IPS-NIHi7 (cell line): ENCODE measurements around the gene PRKG1.
"Not testable (repeated sequence)": the region's sequence is repeated elsewhere in the genome, so short reads cannot be mapped to it uniquely, and the experiment has no call there.

ENCODE experiments used
- DNase-seq: peaks from one replicate; pipeline ENCODE4 v3.0.0; 2012; ENCODE audit warnings: mixed read lengths; ENCODE audit errors: extremely low spot score

The PRKG1 gene

DNA sequence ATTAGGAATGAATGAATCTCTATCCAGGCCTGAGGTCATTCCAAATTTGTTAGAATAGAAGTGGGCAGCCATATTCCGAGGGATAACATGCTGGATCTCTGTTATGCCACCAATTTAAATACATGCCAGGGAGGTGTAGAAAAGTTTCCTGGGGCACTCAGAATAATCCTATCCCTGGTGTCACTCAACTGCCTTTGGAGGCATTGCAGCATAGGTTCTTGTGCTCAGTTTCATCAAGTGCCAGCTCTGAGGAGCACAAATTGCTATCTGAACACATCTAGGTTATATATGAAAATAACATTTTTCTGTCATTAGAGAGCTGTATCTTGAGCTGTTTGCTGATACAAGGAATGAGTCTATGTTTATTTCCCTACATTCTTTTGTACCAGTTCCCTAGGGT is 427.8 kb downstream of the PRKG1 start:
- no peak for DNase-seq

DNA sequence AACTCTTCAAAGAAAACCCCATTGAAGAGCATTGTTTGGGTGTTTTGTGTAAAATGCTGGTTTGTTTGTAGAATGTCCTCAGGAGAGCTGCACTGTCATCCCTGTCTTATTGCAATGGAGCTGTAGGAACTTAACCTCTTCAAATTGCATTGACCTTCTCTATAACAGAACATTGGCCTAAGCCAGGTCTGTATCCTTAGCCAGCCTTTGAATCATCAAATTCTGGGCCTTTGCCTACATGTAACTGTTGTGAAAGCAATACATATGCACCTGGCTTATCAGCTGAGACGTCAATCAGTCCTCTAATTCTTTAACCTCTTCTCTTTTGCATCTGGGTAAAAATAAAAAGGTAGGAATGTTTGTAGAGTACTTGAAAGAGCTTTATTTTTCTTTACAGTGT is 429.1 kb downstream of the PRKG1 start:
- DNase-seq: no peak

DNA sequence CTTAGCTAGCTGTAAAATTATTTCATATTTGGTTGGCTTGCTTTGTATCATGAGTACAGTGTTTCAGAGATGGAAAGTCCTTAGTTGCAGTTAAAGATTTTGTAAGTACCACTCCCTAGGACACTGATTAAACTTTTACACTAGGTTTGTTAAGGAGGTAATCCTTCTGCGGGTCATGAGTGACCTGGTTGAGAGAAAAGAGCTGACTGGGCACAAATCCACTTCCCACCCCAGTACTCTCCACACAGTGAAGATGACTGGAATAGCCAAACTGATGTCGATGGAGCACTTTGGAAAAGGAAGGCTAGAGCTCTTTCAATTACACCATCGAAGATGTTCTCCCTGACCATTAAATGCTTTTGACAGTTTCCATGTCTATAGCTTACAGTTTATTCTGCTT is 433.2 kb downstream of the PRKG1 start:
- DNase-seq: no peak

DNA sequence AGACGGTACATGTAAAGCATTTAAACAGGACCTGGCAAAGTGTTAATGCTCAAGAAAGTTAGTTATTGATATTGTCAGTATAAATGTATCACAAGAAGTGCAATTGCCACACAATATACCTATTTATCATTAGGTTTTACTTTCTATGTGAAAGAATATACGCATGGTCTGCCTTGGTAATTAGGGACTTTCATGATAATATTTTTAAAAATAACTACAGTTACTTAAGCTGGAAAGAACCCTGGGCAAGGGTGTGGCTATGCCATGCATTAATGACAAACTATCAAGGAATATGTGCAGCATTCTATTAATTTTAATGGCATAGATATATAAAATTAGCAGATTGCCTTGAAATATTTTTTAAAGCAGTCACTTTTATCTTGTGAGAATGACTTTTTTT is 433.9 kb downstream of the PRKG1 start:
- no peak for DNase-seq

DNA sequence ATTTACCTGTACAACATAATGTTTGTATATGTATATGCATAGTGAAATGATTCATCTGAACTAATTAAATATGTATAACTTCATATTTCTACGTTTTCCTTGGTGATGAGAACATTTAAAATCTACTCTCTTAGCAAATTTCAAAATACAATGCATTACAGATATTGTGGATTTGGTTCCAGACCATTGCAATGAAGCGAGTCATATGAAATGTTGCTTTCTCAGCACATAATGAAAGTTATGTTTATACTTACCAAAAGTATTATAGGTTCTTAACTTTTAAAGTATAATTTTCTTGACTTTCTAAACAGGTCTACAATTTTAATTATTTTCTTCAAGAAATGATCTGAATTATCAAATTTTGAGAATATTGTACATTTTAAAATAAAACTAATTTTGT is 435.9 kb downstream of the PRKG1 start:
- no peak for DNase-seq

DNA sequence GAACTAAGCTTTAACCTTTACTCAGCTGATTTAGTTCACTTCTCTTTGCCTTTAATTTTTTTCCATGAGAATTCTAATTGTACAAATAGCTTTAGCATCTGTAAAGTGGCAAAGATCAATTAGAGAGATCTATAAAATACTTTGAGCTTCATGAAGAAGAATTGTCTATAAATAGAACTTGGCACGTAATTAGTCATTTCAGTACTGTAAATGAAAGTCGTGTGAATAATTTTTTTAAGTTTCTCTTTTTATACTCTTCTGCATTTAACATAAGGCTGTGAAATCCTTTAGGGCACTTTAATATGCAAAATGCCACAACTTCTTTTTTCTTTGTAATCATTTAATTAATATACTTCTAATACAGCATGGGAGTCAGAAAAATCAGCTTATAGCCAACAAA is 447.3 kb downstream of the PRKG1 start:
- no peak for DNase-seq

DNA sequence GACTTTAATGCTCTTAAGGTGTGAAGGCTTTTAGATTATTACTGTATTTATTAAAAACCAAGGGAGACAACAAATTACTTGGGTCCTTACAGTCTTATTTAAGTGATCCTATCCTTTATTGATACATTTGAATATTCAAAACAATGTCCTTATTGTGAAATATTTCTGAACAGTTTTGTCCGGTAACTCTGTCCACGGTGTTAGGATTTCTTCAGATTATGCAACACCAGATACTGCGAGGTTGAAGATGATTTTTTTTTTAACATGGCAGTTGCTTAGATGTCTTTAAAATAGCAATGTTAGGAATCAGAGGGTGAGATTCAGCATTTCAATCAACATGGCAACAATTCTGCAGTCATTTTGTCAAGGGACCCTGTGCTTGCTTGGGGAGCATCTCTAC is 448.6 kb downstream of the PRKG1 start:
- DNase-seq: no peak

DNA sequence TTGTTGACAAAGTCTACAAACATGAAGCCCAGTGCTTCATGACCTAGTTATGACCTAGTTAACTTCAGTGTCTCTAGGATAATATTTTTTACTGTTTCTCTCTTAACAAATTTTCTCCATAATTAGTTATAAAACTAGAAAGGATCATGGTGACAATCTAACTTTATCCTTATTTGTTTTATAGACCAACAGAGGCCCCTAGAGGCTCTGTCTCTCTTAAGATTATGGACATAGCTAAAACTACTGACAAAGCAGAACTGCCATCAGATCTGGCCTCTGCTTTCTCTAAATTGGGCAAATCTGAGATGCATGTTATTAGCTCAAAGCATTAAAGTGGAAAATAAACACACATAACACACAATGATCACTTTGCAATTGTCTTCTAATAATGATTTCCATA is 449.2 kb downstream of the PRKG1 start:
- DNase-seq: no peak

DNA sequence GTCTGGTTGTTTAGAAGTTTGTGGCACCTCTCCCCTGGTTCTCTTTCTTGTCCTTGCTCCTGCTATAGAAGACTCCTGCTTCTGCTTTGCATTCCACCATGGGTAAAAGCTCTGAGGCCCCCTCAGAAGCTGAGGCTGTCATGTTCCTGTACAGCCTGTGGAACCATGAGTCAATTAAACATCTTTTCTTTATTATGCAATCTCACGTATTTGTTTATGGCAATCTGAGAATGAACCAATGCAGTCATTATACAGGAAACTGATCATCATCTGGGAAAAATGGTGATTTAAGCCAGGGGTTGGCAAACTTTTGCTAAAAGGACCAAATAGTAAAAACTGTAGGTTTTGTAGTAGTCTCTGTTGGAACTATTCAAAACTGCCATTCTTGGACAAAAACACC is 449.8 kb downstream of the PRKG1 start:
- DNase-seq: no peak

DNA sequence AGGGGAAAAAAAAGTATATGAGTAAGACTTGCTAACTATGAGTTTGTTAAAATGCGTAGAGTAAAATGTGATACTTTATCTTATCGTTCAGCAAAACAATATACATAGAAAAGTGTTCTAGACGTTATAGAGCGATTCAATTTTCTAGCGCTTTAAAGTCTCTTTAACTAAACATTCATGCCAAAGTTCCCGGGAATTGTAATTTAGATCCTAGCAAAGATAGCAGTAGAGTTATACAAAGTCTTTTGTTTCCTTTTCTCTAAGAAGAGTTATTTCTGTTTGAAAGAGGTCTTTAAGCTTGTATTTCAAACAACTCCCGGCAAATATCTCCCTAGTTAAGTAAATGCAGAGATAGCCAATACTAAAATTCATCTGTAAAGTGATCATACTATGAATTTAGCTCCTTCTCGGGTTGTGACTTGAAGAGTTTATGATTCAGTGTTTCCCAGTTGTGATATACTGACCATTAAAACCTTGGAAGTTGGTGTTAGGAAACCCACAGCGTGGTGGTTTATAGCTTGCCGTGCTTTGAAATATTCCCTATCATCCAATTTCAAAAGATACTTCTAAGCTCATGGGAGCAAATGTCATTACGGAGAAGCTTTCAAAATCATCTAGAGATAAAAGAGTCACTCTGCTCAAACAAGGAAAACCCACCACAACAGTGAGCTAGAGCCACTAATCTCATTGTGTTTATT is 453.4 kb downstream of the PRKG1 start:
- DNase-seq: no peak

DNA sequence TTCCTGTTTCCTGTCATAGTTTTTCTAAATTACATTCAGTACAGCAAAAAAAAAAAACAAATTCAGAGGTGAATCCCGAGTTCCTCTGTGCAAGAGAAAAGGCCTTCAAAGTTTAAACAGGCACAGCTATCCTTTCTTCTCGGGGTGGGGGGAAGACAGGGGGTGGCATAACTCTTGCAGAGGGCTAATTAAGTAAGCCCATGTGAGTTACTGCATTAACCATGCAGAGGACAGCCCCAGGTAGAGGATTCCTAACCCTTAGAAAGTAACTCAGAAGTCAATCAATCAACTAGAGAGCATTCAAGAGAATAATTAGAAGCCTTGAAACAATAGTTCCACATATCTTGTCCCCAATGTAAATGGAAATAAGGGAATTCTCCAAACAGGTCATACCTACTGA is 454.2 kb downstream of the PRKG1 start:
- DNase-seq: no peak

DNA sequence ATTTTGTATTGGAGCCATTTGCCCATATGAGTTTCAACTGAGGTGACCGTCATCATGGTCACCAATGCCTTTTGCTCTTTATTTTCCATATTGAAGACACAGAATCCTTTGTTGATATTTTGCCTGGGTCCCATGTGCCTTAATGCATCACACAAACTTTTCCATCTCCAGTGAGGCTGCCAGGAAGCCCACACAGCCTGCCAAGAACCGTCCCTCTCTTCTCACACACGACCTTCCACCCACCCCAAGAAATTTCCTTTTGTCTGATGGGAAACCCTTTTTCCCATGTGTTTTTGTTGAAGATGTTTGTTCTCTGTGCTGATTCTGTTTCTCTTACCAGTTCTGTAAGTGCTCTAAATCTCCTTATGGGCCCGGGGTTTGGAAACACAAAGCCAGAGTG is 456.3 kb downstream of the PRKG1 start:
- no peak for DNase-seq

DNA sequence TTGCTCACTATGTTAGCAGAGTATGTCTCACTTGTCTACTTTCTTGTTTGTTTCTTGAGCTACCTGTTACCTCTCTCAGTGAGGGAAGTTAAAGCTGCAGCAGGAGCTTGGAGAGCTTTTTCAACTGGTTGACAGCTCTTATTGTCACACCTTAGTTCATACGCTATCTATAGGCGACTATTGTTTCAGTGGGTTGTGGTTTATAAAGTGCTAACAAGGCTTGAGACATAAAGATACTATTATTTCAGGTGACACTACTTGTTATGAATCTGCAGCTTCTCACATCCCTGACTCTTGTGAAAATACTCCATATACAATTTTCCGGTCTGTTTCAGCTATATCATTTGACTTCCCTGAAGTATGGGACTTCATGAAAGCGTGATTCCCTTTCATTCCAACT is 457.8 kb downstream of the PRKG1 start:
- DNase-seq: no peak

DNA sequence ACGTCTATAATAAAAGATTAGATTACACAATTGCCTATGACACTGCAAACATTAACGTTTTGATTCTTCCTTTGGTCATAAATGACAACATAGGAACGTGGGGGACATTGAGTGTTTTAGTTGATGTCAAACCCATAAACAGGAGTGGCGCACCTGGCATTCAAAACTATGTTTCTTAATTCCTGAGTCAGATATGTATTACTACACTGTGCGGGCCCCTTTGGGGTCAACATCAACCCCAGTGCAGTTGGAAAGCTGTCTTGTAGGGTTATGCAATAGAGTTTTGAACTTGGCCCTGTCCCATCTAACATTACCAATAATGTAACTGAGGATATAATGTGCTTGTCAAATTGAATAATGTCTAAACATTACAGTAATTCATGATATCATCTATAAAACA is 468.6 kb downstream of the PRKG1 start:
- DNase-seq: no peak

DNA sequence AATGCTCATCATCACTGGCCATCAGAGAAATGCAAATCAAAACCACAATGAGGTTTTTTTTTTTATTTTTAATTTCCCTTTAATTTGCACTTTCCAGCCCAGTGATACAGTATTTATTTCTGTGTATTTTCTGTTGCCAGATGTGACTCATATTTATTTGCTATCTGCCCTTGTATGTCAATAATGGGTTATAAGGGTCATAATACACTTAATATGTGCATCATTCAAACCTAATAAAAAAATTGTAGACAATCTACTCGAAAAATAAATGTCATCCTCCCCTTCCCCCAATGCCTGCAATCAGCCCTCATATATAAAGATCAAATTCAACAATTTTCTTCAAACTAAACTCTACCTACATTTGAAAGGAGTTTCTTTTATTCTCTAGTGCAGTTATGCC is 470.6 kb downstream of the PRKG1 start:
- no peak for DNase-seq

DNA sequence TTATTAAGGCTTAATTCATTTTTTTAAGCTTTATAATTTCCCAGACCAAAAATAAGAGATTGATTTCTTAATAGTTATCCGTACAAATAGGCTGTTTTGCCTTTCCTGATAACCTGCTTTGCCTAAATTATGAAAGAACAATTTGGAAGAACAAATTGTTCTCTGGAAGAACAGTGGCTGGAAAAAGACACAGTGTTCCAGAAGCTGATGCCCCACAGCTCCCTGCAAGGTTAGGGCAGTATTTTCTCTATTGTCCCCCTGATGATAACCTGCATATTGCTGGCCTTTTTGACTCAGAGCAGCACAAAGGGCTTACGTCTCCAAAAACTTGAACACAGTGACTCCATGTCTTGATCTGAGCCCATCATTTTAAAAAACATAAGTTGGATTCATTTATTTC is 473.7 kb downstream of the PRKG1 start:
- DNase-seq: no peak

DNA sequence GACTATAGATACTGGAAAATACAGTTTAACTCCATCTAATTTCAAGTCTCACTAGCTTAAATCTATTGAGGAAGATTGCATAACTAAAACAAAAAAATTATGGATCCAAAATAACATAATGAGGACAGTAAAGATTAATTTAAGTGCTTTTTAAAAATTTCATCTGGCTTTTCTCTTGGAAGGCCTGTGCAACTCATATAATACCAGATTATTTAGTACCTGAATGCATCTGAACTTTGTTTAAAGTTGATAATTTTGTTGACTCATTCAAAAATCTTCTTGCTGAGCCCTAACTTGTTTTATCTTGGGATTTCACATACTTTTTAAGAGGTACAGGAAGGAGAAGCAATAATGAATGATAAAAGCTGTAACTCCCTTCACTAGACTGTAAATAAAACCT is 478.6 kb downstream of the PRKG1 start:
- DNase-seq: no peak

DNA sequence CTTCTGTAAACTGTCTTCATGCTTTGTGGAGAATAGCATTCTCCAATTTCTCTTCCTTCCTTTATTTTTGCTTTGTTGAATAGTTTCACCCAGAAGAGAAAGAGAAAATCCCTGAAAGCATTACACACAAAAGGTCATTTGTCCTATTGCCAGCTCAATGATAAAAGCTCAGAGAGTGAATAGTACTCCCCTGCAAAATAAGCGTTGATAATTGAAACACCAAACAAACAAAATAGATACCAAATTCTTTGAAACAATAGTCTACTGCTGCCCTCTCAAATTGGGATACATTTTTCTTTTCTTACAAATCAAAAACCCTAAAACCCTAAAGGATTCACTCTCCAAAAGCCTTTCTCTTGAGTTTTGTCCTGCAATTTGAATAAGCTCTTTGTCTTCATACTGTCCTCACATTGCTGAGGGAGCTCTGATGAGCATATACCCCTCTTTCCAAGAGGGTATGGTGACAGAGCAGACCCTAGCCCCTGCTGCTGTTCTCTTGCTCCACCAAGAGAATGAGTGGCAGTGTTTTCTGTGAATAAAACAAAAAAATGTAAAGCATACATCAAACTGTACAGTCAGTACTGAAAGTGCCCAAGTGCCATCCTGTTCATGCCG is 490.7 kb downstream of the PRKG1 start:
- DNase-seq: no peak

DNA sequence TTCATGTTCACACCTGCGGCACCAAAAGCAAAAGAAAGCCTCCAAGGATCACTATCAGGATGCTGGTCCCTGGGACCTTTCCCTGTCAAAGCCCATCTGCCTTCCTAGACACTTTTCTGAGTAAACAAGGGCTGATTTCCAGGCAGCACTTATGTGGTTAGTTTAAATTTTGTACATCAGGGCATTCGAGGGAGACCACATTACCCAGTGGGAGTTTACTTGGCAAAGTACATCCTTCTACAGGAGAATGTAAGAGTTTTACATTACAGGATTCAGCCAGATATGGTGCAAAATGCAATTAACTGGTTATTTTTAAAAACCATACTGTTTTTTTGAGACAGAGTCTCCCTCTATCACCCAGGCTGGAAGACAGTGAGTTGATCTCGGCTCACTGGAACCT is 493.0 kb downstream of the PRKG1 start:
- DNase-seq: no peak

DNA sequence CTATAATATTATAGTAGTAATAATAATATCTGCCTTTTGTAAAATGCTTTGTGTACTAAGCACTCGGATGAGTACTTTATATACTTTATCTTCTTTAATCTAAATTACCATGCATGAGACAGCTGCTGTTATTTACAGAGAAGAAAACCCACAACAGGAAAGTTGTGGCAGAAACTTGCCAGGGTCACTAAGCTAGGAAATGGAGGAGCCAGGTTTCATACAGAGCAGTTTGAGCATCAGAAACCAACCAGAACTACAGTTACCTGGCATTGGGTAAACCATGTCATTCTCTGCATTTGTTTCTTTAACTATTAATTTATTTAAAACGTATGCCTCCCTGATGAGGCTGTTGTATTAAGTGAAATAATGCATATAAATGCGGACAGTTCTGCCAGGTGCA is 495.2 kb downstream of the PRKG1 start:
- no peak for DNase-seq

DNA sequence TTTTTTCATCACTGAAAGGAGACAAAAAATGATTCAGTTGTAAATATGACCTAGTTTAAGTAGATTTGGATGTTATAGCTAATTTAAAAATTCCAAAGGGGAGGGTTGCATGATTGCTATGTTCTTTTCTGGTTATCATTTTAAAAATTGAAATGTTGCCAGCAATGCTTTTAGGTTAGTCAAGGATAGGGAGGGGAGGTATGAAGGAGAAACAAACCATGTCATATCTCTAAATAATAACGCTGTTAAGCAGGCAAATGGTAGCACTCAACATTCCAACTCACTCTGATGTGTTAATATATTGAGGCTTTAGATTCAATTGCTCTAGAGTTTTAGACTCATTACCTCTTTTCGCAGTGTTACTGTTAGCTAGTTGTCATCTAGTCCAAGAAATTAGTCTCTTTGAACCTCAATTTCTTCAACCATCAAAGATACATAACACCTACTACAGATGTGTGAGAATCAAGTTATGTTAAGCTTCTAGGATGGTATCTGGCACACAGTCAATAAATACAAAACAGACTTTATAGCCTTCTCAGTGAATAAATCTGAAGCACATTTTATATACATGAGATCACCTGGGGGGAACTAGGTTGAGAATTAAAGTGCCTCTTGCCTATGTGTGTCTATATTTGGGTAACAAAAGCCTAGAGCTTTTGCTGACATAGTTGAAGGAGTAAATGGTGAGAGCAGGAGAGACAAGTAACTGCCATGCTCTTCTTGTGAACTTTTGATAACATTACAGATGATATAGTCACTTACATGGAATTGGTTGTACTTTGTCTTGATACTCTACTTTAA is 500.2 kb downstream of the PRKG1 start:
- DNase-seq: no peak

DNA sequence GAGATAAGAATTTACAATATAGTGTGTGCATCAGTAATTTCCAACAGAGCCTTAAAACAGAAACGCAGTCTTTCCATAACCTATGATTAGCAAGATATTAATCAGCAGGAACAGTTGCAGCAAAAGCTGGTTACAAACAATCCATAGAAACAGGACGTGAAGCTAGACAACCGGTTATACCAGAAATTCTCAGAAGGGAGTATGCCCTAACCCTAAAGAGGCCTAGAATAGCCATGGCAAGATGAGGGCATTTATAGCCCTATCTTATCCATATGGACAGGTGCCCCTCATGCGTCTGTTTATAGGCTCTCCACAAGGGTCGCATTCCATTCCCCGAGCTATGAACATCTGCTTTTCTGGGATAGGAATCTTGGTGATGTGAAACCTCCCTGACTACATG is 506.9 kb downstream of the PRKG1 start:
- not testable (repeated sequence) for DNase-seq

DNA sequence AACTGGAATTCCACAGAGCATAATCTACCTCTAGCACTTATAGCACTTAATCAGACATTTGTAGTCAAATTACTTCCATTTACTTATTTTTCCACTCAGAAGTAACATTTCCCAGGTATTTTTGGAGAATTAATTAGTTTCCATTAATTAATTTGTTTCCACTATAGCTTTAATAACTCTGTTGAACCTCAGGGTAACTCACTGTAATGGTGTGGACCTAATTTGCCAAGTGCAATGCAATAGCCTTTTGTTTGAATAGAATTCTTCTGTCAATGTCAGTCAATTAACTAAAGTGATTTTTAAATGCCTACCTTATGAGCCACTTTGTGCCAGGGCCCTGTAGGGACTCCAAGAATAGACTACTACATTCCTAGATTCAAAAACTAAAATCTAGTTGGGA is 509.7 kb downstream of the PRKG1 start:
- no peak for DNase-seq
